ENCODE data around the gene ABI2. TPM values are rescaled to one million over a fixed set of nuclear protein-coding genes. Genes with fewer than 3 reads are reported as not detected.

ABI2 gene
- total RNA-seq, 6 donors from 2014 or later = 30.3 to 41.6 (median 35.5) TPM

DNA sequence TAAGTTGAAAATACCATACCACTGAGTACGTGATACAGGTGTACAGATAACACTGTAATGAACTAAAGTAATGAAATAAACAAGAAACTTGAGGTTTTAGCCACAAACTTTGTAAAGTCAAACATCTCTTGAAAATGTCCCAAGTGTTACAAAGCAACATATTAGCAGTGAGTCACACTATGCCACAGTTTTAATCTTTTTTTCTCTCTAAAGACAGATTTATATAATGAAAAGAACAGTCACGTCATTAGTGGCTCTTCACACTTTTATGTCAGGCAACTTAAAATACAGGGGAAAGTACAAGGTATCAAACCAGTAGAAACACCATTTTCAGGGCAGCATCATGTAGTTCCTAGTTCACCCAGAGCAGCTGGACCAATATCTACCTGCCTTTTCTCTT lies 164.8 kb downstream of the ABI2 start:
- 79 to 95% methylated on average over 2 of the region's 2 CpGs for WGBS, 2 donors

More for the DNA sequence above, 164.8 kb downstream of the ABI2 start:
- H3K27me3 ChIP-seq = no peaks in the 10 kb centered on the region
- peaks cover 0 to 13% (median 6%) of the 10 kb centered on the region in 4 donors for H3K4me1 ChIP-seq
- no peaks in the 10 kb centered on the region for H3K9me3 ChIP-seq
- no peak for ATAC-seq (ENCODE audit: low FRiP score in 2 of 2)
- H3K27ac ChIP-seq = no peak overlapping the region
- H3K4me3 ChIP-seq = no peak overlapping the region
- no peak for TF ChIP-seq EP300 (IDR thresholded peaks at IDR 0.05)
- TF ChIP-seq POLR2A (IDR thresholded peaks at IDR 0.05) = no peak
- TF ChIP-seq, protein P1, sequence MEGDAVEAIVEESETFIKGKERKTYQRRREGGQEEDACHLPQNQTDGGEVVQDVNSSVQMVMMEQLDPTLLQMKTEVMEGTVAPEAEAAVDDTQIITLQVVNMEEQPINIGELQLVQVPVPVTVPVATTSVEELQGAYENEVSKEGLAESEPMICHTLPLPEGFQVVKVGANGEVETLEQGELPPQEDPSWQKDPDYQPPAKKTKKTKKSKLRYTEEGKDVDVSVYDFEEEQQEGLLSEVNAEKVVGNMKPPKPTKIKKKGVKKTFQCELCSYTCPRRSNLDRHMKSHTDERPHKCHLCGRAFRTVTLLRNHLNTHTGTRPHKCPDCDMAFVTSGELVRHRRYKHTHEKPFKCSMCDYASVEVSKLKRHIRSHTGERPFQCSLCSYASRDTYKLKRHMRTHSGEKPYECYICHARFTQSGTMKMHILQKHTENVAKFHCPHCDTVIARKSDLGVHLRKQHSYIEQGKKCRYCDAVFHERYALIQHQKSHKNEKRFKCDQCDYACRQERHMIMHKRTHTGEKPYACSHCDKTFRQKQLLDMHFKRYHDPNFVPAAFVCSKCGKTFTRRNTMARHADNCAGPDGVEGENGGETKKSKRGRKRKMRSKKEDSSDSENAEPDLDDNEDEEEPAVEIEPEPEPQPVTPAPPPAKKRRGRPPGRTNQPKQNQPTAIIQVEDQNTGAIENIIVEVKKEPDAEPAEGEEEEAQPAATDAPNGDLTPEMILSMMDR (IDR thresholded peaks at IDR 0.05) = no peak
- no peak for TF ChIP-seq POLR2AphosphoS5 (IDR thresholded peaks at IDR 0.05)
- no peak for DNase-seq
- peaks cover 4 to 53% (median 14%) of the 10 kb centered on the region in 4 donors for H3K36me3 ChIP-seq

Other genes with a start within 250 kb of the ABI2 start
- 10 to 100 TPM; 12.1 to 35.9 (median 28.9) TPM for gene CYP20A1, start 89.4 kb upstream of the ABI2 start, total RNA-seq
- gene RAPH1, start 206.9 kb downstream of the ABI2 start, total RNA-seq = 100 to 1,000 TPM in 1 of 6 donors, 10 to 100 TPM in 5; 52.1 to 144 (median 65.6) TPM

All from upper lobe of left lung (tissue), 6 donors.